HS-5 (cell line): Measurements from ENCODE around the gene C2CD2L.
"Not testable (repeated sequence)": the region's sequence is repeated elsewhere in the genome, so short reads cannot be mapped to it uniquely, and the experiment has no call there.

Source experiments
- DNase-seq: peaks from one replicate; pipeline ENCODE4 v3.0.0-alpha.2; 2012; ENCODE audit warnings: low read depth

Gene C2CD2L

DNA sequence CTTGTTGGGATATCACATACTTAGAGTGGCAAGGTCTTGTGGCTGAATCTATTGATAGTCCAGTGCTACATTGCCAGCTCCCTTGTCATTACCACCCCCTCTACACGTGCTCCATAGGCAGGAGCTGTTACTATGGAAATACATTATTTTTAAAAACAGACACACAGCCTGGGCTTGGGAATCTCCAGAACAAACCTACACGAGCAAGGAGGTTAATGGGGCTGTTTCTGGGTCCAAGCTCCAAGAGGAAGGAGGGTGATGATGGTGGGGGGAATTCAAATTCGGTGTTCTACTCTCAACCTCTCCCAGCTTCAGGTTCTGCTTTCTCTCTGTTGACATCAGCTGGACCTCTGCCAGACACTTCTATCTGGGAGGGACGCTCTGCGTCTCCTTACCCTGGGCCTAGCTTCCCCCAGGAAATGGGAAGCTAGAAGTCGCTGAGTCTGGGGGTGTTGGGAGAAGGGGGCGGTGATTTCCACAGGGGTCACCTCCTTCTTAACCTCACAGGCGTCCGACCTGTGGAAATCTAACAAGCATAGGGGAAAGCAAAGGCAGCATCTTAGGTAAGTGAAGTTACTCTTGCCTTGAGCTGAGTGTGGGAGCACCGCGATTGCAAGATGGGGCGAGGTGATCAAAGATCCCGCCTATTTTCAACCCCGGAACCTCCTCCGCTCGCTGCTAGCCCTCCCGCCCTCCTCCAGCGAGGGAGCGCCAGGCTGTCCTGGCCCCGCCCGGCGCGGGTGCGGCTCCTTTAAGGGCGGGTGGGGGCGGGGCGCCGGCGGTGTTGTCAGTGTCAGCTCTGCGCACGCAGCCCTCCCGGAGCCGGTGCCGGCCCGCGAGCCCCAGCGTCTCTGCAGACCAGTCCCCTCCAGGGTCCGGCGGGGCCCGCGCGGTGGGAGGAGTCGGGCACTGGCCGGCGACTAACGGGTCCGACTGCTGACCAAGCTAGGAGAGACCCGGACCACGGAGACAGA, at the start of gene C2CD2L:
C2CD2L (plus strand) TSS at position 781 of the 974 bp plus-strand sequence. CDS start 398 bp downstream, outside the sequence.
- peak; percentile 51 for DNase-seq

DNA sequence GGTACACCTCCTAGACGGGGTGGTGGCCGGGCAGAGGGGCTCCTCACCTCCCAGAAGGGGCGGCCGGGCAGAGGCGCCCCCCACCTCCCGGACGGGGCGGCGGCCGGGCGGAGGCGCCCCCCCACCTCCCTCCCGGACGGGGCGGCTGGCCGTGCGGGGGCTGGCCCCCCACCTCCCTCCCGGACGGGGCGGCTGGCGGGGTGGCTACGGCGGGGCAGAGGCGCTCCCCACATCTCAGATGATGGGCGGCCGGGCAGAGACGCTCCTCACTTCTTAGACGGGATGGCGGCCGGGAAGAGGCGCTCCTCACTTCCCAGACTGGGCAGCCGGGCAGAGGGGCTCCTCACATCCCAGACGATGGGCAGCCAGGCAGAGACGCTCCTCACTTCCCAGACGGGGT, 48.0 kb upstream of the C2CD2L start:
- not testable (repeated sequence) for DNase-seq

DNA sequence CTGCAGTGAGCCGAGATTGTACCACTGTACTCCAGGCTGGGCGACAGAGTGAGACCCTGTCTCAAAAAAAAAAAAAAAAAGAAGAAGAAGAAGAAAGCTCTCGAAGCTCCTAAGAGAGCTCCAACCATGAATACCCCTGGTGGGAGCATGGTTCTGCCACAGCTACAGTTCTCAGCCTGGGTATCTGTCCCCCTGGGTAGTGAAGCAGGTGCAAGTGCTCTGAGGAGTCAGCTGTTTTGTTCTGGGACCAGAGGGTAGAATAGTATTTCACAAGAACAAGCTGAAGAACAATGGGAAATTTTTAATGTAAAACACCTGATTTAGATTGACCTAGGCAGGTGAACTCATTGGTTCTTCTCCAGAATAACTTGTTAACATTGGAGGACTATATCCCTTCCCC, 45.9 kb upstream of the C2CD2L start:
- no peak for DNase-seq

DNA sequence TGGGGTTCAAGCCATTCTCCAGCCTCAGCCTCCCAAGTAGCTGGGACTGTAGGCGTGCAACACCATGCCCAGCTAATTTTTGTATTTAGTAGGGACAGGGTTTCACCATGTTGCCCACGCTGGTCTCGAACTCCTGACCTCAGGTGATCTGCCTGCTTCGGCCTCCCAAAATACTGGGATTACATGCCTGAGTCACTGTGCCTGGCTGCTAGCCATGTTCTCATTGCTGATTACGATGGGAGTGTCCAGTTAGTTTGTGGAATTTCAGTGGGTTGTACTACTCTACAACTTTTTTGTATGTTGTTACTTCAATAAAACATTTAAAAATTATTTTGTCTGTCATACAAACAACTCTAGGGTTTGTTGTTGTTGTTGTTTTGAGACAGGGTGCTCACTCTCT, 44.4 kb upstream of the C2CD2L start:
- no peak for DNase-seq

DNA sequence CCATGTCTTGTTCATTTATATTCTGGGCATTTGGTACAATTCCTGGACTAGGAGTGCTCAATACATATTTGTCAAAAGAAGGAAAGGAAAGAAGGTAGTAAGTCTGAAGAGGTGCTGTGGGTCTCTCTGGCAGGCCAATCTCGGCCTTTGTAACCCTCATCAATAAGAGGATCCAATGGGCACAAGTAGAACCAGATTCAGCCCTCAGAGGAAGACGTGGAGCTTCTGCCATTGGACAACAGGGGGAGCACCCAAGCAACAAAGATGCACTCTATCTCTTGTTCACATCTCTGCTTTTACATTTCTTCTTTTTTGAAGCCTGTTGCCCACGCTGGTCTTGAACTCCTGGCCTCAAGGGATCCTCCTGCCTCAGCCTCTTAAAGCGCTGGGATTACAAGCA, 41.8 kb upstream of the C2CD2L start:
- no peak for DNase-seq

DNA sequence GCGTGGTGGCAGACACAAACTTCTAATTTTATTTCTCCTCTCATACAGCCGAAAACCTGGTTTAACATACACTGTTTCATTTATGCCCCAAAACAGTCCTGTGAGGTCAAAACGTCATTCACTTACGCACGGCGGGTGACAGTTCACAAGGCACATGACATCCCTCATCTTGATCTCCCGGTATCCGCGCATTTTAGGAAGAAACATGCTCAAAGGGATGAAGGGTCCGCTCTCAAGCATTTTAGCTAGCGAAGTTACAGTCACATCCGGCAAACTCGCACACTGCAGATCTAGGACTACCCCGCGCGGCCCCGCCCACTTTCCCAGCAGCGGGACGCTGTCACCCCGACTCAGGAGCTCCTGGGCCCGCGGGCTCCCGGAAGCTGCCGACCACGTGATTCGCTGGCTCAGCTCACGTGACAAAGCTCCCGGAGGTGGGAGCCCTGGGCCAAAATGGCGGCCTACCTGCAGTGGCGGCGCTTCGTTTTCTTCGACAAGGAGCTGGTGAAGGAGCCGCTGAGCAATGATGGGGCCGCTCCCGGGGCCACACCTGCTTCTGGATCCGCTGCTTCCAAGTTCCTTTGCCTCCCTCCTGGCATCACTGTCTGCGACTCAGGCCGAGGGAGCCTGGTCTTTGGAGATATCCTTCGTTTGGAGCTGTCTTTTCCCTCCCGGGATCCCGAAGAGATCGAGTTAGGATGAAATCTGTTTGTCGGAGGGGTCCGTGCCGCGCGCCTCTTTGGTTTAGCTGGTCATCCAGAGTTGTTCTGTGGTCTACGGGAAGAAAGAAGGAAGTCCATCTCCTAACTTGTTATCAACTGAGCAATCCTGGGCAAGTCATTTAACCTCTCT, 39.5 kb upstream of the C2CD2L start, which contains the start of gene VPS11:
VPS11 (plus strand) TSS at position 448 of the 852 bp plus-strand sequence; CDS start at position 454, 6 bp downstream.
- DNase-seq, result peak; percentile 88

DNA sequence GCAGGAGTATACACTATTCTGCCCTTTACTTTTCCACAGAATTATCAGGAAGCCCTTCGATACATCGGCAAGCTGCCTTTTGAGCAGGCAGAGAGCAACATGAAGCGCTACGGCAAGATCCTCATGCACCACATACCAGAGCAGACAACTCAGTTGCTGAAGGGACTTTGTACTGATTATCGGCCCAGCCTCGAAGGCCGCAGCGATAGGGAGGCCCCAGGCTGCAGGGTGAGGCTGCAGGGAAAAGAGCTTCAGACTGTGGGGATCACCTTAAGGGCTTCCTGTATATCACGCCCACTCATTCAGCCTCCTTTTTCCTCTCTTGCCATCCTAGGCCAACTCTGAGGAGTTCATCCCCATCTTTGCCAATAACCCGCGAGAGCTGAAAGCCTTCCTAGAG, 29.3 kb upstream of the C2CD2L start:
- no peak for DNase-seq

DNA sequence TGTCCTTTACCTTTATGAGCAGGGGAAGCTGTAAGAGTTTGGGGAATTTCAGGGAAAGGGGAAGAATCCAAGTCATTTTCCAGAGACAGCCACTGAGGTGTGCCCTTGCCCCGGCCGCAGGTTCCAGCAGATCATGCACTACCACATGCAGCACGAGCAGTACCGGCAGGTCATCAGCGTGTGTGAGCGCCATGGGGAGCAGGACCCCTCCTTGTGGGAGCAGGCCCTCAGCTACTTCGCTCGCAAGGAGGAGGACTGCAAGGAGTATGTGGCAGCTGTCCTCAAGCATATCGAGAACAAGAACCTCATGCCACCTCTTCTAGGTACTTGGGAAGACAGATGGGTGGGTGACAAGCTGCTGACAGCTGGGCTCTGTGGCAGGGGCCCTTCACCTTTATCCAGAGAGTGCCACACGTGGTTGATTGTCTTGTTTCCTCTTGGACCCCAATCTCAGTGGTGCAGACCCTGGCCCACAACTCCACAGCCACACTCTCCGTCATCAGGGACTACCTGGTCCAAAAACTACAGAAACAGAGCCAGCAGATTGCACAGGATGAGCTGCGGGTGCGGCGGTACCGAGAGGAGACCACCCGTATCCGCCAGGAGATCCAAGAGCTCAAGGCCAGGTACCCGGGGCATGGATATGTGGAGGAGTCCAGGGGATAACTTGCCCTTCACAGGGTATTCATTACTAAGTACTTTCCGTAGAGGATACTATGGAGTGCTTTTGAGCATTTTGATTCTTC, 28.3 kb upstream of the C2CD2L start:
- DNase-seq, result no peak

DNA sequence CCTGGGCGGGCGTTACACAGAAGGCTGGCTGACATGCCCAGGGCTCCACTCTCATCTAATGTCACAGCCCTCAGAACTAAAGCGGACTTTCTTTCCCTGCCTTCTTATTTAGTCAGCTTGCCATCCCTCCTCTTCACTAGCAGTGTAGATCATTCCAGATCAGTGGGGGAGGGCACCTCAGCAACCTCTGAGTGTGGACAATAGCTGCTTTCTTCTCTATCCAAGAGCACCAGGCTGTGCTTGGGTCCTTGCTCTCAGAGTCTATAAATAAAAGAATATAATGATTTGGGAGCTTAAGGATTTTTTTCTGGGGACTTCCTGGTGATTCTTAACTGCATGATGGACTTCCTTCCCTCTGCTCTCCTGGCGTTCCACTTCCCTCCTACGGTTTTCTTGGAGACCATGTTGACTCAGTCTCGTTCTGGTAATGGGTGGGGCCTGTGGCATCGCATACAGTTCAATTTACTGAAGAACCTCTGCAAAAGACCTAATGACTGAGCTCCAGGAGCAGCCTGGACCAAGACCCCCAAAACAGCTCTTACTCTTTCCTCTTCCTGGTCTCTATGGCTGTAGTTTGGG, 25.4 kb upstream of the C2CD2L start:
- DNase-seq, result no peak

DNA sequence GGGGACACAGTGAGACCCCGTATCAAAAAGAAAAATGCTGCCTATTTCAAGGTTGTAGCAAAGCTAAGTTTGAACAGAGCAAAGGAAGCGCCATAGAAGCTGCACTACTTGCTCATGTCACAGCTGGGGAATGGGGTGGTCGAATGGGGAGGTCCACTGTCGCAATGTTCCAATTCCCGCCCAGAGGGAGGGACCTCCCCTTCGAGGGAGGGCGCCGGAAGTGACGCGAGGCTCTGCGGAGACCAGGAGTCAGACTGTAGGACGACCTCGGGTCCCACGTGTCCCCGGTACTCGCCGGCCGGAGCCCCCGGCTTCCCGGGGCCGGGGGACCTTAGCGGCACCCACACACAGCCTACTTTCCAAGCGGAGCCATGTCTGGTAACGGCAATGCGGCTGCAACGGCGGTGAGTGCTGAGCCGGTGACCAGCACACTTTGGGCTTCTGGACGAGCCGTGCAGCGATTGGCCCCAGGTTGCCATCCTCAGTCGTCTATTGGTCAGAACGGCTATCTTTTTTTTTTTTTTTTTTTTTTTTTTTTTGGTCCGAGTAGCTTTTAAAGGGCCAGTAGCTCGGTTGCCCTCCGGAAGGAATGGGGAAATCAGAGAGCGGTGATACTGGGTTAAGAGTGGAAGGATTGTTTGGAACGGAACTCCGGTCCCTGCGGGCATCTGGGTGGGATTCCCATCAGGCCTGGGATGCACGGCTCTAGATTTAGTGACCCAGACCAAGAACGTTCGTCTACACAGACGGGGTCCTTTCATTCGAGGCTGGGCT, 22.3 kb upstream of the C2CD2L start, which contains the start of gene HMBS:
HMBS (plus strand) TSS at position 219 of the 774 bp plus-strand sequence; CDS start at position 372, 153 bp downstream.
- DNase-seq, result peak; percentile 83

DNA sequence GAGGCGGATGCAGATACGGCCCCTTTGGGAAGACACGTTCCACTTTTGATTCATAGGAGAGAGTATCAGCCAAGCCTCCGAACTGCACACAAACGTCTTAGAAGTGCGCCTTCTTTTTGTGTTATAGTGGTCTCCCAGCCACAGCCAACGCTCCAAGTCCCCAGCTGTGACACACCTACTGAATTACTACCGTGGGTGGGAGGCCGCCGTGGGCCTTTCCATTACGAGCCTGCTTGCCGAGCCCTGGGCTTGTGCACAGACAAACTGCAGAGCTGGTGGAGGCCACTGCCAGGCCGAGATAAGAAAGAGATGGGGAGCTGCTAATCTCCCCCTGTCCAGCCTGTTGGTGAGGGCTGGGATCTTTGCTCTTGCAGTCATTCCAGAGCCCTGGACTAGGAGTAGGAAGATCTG, 21.7 kb upstream of the C2CD2L start:
- DNase-seq, result no peak

DNA sequence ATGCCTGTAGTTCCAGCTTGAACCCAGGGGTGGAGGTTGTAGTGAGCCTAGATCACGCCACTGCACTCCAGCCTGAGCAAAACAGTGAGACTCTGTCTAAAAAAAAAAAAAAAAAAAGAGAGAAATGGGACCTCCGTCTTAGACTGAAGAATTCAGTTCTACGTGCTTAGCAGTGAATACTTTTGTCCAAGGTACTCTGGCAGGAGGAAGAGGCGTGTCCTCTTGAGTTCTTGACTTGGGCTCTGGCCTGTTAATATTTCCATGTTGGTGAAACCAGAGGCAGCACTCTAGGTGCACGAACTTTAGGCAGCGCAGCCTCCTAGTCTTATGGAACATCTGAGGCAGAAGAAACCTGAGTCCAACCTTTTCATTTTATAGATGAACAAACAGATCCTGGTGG, 20.0 kb upstream of the C2CD2L start:
- DNase-seq, result no peak

DNA sequence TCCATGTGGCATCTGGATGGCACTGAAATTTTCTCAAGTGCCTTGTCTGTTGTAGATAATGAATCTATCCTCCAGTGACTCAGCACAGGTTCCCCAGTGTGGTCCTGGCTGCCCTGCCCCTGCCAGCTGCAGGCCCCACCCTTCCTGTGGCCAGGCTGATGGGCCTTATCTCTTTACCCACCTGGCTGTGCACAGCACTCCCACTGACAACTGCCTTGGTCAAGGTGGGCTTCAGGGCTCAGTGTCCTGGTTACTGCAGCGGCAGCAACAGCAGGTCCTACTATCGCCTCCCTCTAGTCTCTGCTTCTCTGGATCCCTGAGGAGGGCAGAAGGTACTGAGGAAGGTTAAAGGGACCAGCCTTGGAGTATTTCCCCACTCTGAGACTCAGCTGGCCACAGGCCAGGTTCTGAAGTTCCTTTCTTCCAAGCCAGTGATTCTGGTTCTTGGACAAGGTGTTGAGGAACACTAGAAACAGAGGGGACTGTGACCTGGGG, 19.4 kb upstream of the C2CD2L start:
- no peak for DNase-seq

DNA sequence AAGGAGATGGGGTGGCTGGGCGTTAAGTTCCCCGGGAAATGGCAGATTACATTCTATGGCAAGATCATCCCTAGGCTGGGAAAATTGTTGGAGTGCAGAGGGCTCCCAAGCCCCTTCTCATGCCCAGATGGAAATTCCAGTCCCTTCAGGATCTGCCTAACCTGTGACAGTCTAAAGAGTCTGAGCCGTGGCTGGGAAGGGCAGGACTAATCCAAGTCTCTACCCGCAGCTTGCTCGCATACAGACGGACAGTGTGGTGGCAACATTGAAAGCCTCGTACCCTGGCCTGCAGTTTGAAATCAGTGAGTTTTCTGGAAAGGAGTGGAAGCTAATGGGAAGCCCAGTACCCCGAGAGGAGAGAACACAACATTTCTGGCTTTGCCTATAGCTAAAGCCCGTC, 18.7 kb upstream of the C2CD2L start:
- DNase-seq, result no peak

DNA sequence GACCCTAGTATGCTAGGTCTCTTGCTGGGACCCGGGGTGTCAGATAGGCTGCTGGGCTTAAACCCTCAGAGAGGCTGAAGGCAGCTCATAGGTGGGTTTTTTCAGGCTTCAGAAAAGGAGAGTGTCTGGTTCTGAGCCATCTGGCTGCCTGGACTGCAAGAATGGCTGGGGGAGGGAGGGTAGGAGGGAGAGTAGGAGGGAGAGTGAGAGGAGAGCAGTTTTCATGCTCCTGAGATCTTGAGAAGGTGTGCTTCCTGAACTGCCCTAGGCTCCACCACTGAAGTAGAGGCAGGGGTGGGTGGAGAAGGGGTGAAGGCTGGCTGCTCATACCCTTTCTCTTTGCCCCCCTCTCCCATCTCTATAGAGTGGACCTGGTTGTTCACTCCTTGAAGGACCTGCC, 17.8 kb upstream of the C2CD2L start:
- no peak for DNase-seq

DNA sequence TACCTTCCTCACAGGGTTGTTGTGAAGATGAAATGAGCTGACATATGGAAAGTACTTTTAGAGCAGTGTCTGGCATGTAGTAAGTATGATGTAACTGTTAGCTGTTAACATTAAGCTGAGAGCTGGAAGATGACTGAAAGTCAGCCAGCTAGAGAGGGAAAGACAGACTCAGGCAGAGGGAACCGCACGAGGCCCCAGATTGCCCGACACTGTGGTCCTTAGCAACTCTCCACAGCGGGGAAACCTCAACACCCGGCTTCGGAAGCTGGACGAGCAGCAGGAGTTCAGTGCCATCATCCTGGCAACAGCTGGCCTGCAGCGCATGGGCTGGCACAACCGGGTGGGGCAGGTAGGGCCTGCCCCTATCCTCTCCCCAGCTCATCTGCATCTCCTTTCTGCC, 16.0 kb upstream of the C2CD2L start:
- DNase-seq, result no peak

DNA sequence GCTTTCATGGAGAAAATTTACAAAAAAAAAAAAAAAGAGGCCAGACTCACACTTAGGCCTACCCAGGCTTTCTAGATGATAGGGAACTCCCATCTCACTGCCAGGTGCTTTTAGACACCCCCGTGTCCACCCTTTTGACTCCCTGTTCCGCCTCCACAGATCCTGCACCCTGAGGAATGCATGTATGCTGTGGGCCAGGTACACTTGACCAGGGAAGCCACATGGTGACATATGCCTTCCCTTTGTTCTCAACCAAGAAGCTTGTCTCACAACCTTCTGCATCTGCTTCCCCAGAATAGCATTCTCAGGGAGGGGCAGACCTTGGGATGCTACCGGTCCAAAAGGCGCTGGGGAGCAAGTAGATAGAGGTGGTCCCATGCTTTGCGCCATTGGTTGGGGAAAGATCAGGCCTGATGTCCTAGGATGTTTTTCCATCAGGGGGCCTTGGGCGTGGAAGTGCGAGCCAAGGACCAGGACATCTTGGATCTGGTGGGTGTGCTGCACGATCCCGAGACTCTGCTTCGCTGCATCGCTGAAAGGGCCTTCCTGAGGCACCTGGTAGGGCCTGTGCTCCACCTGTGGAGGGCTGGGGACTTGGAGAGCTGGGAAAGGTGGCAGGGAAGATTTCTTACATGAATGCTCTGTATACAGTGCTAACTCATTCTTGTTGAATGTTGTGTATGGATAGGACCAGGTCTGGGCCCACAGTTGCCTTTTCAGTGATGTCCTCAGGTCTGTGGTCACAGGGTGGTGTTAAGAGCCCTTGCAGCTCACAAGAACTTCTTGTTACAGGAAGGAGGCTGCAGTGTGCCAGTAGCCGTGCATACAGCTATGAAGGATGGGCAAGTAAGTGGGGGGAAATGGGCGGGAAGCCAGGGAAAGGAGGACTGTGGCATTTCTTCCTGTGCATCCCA, 14.9 kb upstream of the C2CD2L start:
- DNase-seq, result no peak

DNA sequence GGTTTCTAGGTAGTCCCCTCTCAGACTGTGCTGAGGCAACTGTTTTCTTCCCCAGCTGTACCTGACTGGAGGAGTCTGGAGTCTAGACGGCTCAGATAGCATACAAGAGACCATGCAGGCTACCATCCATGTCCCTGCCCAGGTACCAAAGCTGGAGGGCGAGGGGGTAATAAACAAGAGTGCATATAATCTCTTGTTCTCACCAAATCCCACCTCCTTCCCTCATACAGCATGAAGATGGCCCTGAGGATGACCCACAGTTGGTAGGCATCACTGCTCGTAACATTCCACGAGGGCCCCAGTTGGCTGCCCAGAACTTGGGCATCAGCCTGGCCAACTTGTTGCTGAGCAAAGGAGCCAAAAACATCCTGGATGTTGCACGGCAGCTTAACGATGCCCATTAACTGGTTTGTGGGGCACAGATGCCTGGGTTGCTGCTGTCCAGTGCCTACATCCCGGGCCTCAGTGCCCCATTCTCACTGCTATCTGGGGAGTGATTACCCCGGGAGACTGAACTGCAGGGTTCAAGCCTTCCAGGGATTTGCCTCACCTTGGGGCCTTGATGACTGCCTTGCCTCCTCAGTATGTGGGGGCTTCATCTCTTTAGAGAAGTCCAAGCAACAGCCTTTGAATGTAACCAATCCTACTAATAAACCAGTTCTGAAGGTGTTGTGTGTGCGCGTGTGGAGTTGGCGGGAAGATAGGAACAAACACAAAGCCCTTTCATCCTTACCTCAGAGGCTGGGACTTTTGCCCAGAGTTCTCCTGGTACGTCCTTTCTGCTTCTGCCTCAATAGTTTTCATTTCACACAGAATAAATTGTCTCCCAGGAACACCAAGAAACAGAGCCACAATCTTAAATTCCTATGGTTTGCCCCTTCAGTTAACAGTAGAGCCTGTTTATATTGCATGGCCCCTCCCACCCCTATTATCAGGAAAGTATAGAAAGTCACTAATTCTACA, 14.0 kb upstream of the C2CD2L start:
- DNase-seq, result no peak
